ENCODE results near the gene MBOAT1. TPM values are rescaled to one million over a fixed set of nuclear protein-coding genes. Genes with fewer than 3 reads are reported as not detected.

Gene MBOAT1
- total RNA-seq, 2 experiments from 2014 or later: 13.4 to 14.0 TPM

GRCh38 chr6:20211037-20211940, 980 bp downstream of the MBOAT1 start:
- intact Hi-C loops (cut with micrococcal nuclease): loop anchor here (5.0 kb wide), 3 partner anchors 39 to 156 kb away; no protein-coding TSS in a partner anchor
- Mint-ChIP-seq H3K9me3 (no peaks in the 10 kb centered on the region), H3K4me3 (peak overlapping the region; percentile 84), H3K27ac (peak overlapping the region; percentile 84), H3K36me3 (no peaks in the 10 kb centered on the region), H3K4me1 (ENCODE audit: low read depth) (peaks cover 48% of the 10 kb centered on the region), H3K27me3 (no peaks in the 10 kb centered on the region)
- CTCF ChIA-PET: interaction anchor here (2.1 kb wide), 1 partner anchor 8 kb away, joined by 8 read pairs; no protein-coding TSS in a partner anchor
- POLR2A ChIA-PET: no interaction called here
- peak; percentile 35 for DNase-seq

GRCh38 chr6:20210158-20210557, 2.1 kb downstream of the MBOAT1 start:
- no peak for DNase-seq
- intact Hi-C loops (cut with micrococcal nuclease): loop anchor here (5.0 kb wide), 3 partner anchors 38 to 157 kb away; no protein-coding TSS in a partner anchor
- H3K27me3 Mint-ChIP-seq: no peaks in the 10 kb centered on the region
- H3K4me1 Mint-ChIP-seq (ENCODE audit: low read depth): peaks cover 60% of the 10 kb centered on the region
- ChIA-PET POLR2A (no interaction called here), CTCF (no interaction called here)
- H3K4me3 Mint-ChIP-seq: no peak overlapping the region
- H3K36me3 Mint-ChIP-seq: no peaks in the 10 kb centered on the region
- H3K27ac Mint-ChIP-seq: no peak overlapping the region
- H3K9me3 Mint-ChIP-seq: no peaks in the 10 kb centered on the region

GRCh38 chr6:20208687-20209378, 3.4 kb downstream of the MBOAT1 start:
- POLR2A ChIA-PET: no interaction called here
- intact Hi-C loops (cut with micrococcal nuclease): no loop called here
- no peak overlapping the region for H3K4me3 Mint-ChIP-seq

GRCh38 chr6:20207088-20207418, 5.2 kb downstream of the MBOAT1 start:
- Mint-ChIP-seq H3K9me3 (no peaks in the 10 kb centered on the region), H3K36me3 (no peaks in the 10 kb centered on the region), H3K27me3 (no peaks in the 10 kb centered on the region), H3K4me1 (ENCODE audit: low read depth) (peaks cover 73% of the 10 kb centered on the region), H3K4me3 (peak overlapping the region; percentile 71), H3K27ac (peak overlapping the region; percentile 82)
- POLR2A ChIA-PET: interaction anchor here (0.6 kb wide), 1 partner anchor 1968 kb away, joined by 4 read pairs; no protein-coding TSS in a partner anchor
- DNase-seq: no peak
- intact Hi-C loops (cut with micrococcal nuclease): no loop called here
- CTCF ChIA-PET: interaction anchor here (2.0 kb wide), 1 partner anchor 80 kb away, joined by 5 read pairs; no protein-coding TSS in a partner anchor

More at GRCh38 chr6:20208687-20209378, 3.4 kb downstream of the MBOAT1 start:
- Mint-ChIP-seq H3K9me3 (no peaks in the 10 kb centered on the region), H3K27me3 (no peaks in the 10 kb centered on the region), H3K4me1 (ENCODE audit: low read depth) (peaks cover 70% of the 10 kb centered on the region), H3K27ac (peak overlapping the region; percentile 14), H3K36me3 (no peaks in the 10 kb centered on the region)
- CTCF ChIA-PET: no interaction called here
- peak; percentile 24 for DNase-seq

- CTCF ChIA-PET: no interaction called here
These were observed 6.5 kb downstream of the MBOAT1 start for GRCh38 chr6:20205722-20206161.

GRCh38 chr6:20204512-20204894, 7.8 kb downstream of the MBOAT1 start:
- Mint-ChIP-seq H3K27me3 (no peaks in the 10 kb centered on the region), H3K27ac (peak overlapping the region; percentile 21), H3K4me3 (no peak overlapping the region), H3K36me3 (no peaks in the 10 kb centered on the region), H3K4me1 (ENCODE audit: low read depth) (peaks cover 74% of the 10 kb centered on the region), H3K9me3 (no peaks in the 10 kb centered on the region)
- ChIA-PET POLR2A (interaction anchor here (1.6 kb wide), 1 partner anchor 329 kb away, joined by 4 read pairs; no protein-coding TSS in a partner anchor), CTCF (no interaction called here)
- no peak for DNase-seq
- intact Hi-C loops (cut with micrococcal nuclease): no loop called here

More at GRCh38 chr6:20205722-20206161, 6.5 kb downstream of the MBOAT1 start:
- intact Hi-C loops (cut with micrococcal nuclease): no loop called here
- Mint-ChIP-seq H3K9me3 (no peaks in the 10 kb centered on the region), H3K4me1 (ENCODE audit: low read depth) (peaks cover 79% of the 10 kb centered on the region), H3K27me3 (no peaks in the 10 kb centered on the region), H3K27ac (peak overlapping the region; percentile 82), H3K4me3 (peak overlapping the region; percentile 71), H3K36me3 (no peaks in the 10 kb centered on the region)
- DNase-seq: peak; percentile 14
- POLR2A ChIA-PET: no interaction called here

GRCh38 chr6:20203561-20204511, 8.4 kb downstream of the MBOAT1 start:
- no peaks in the 10 kb centered on the region for H3K9me3 Mint-ChIP-seq
- H3K27ac Mint-ChIP-seq: peak overlapping the region; percentile 36
- no peak overlapping the region for H3K4me3 Mint-ChIP-seq
- no peaks in the 10 kb centered on the region for H3K36me3 Mint-ChIP-seq
- no peak for DNase-seq
- ChIA-PET POLR2A (interaction anchor here (1.6 kb wide), 1 partner anchor 330 kb away, joined by 4 read pairs; no protein-coding TSS in a partner anchor), CTCF (interaction anchor here (2.0 kb wide), 1 partner anchor 9 kb away, joined by 8 read pairs; the partner anchor contains the start of gene MBOAT1)
- peaks cover 67% of the 10 kb centered on the region for H3K4me1 Mint-ChIP-seq (ENCODE audit: low read depth)
- intact Hi-C loops (cut with micrococcal nuclease): loop anchor here (2.0 kb wide), 1 partner anchor 63 kb away; no protein-coding TSS in a partner anchor
- H3K27me3 Mint-ChIP-seq: no peaks in the 10 kb centered on the region

GRCh38 chr6:20202699-20203302, 9.5 kb downstream of the MBOAT1 start:
- no peak for DNase-seq
- Mint-ChIP-seq H3K27ac (no peak overlapping the region), H3K9me3 (no peaks in the 10 kb centered on the region), H3K4me1 (ENCODE audit: low read depth) (peaks cover 61% of the 10 kb centered on the region), H3K27me3 (no peaks in the 10 kb centered on the region), H3K4me3 (no peak overlapping the region), H3K36me3 (no peaks in the 10 kb centered on the region)
- ChIA-PET CTCF (interaction anchor here (2.0 kb wide), 1 partner anchor 10 kb away, joined by 8 read pairs; the partner anchor contains the start of gene MBOAT1), POLR2A (interaction anchor here (0.6 kb wide), 1 partner anchor 253 kb away, joined by 3 read pairs; no protein-coding TSS in a partner anchor)
- intact Hi-C loops (cut with micrococcal nuclease): loop anchor here (1.0 to 2.0 kb wide), 2 partner anchors 10 to 64 kb away; no protein-coding TSS in a partner anchor

GRCh38 chr6:20202324-20202658, 10.0 kb downstream of the MBOAT1 start:
- Mint-ChIP-seq H3K27me3 (no peaks in the 10 kb centered on the region), H3K36me3 (no peaks in the 10 kb centered on the region), H3K4me1 (ENCODE audit: low read depth) (peaks cover 56% of the 10 kb centered on the region), H3K9me3 (no peaks in the 10 kb centered on the region), H3K4me3 (no peak overlapping the region), H3K27ac (no peak overlapping the region)
- DNase-seq: no peak
- POLR2A ChIA-PET: interaction anchor here (0.6 to 1.1 kb wide), 2 partner anchors 10 to 253 kb away, joined by 3 read pairs; partner anchors contain the start of gene MBOAT1
- CTCF ChIA-PET: interaction anchor here (2.0 kb wide), 1 partner anchor 10 kb away, joined by 8 read pairs; the partner anchor contains the start of gene MBOAT1
- intact Hi-C loops (cut with micrococcal nuclease): loop anchor here (1.0 to 2.0 kb wide), 2 partner anchors 11 to 65 kb away; no protein-coding TSS in a partner anchor

- Mint-ChIP-seq H3K4me1 (ENCODE audit: low read depth) (peaks cover 43% of the 10 kb centered on the region), H3K27me3 (no peaks in the 10 kb centered on the region), H3K9me3 (no peaks in the 10 kb centered on the region), H3K27ac (peak overlapping the region; percentile 26), H3K36me3 (no peaks in the 10 kb centered on the region), H3K4me3 (no peak overlapping the region)
- CTCF ChIA-PET: interaction anchor here (0.6 to 1.6 kb wide), 3 partner anchors 74 to 327 kb away, joined by 3 to 5 read pairs (median 5); no protein-coding TSS in a partner anchor
- POLR2A ChIA-PET: interaction anchor here (0.6 to 1.1 kb wide), 2 partner anchors 12 to 93 kb away, joined by 3 read pairs; partner anchors contain the start of gene MBOAT1
- no peak for DNase-seq
- intact Hi-C loops (cut with micrococcal nuclease): no loop called here
These were observed 11.3 kb downstream of the MBOAT1 start for GRCh38 chr6:20200761-20201630.
